Amniotic stem cell (primary cell): Measurements from ENCODE around the gene MGAT5B.

Experiments used
- DNase-seq: peaks from one replicate; lab custom pipeline; 2025; lab: John Stamatoyannopoulos, UW

MGAT5B gene

DNA sequence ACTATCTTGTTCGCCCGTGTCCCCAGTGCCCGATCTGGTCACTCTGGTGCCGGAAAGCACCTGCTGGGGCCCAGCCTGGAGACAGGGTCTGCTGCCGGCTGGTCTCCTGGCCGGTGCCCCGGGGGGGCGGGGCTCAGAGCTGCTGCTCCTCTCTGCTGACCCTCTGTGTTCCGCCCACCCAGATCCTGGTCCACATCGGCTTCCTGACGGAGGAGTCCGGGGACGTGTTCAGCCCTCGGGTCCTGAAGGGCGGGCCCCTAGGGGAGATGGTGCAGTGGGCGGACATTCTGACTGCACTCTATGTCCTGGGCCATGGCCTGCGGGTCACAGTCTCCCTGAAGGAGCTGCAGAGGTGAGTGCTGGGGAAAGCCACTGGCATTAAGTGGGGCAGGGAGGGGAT, 37.6 kb downstream of the MGAT5B start:
- DNase-seq, result no peak

DNA sequence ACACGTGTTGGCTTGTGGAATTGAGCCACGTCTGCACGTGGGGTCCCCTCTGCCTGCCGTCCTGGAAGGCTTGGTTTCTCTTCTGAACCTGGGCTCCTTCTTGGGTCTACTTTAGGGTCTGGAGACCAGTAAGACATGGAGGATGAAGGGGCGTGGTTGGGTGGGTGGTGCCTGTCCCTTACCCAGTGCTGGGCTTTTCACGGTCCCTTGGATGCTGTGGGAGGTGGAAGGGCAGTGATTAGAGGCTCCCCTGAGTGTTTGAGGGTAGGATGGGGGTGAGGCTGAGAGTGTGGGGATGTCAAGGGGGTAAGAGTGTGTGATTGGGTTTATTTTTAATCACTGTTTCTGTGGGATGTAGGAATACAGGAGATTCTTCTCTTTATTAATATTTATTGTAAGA, 38.3 kb downstream of the MGAT5B start:
- DNase-seq, result no peak

GRCh38 chr17:76907352-76907751, 39.1 kb downstream of the MGAT5B start:
- DNase-seq, result no peak

DNA sequence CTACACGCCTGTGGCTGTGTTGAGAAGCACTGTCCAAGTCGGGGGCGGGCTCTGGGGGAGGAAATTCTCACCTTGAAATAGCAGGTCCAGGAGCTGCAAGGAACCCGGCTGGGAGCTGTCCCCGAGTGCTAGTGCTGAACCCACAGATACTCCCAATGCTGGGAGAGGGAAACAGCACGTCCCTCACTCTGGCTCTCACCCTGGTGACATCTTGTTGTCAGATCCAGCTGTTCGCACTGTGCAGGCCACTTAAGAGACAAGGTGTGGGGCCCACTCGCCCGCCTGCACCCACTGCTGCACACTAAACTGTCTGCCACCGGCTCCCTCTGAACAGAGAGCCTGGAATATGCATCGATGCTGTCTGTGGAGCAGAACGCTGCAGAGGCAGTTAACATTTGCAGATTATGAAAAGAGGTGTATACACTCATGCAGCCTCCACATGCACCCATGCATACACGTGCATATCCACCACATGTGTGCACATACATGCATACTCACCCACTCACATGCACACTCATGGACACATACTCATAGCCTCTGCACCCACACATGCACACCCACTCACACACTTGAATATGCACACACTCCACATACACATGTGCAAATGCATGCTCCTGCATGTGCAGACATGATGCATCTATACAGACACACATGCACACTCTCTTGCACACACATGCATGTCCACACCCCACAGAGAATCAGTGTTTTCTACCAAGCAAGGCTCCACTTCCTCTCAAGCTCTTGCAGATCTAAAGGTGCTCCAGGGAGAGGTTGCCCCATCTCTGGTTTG, 42.0 kb downstream of the MGAT5B start:
- no peak for DNase-seq

GRCh38 chr17:76911299-76912017, 43.3 kb downstream of the MGAT5B start:
- no peak for DNase-seq

- DNase-seq, result no peak
These were observed 44.4 kb downstream of the MGAT5B start for GRCh38 chr17:76912421-76913164.

GRCh38 chr17:76914937-76915336, 46.7 kb downstream of the MGAT5B start:
- no peak for DNase-seq

- no peak for DNase-seq
These were observed 47.8 kb downstream of the MGAT5B start for GRCh38 chr17:76915840-76916510.

GRCh38 chr17:76917829-76918228, 49.6 kb downstream of the MGAT5B start:
- DNase-seq, result no peak

- DNase-seq, result no peak
These were observed 50.6 kb downstream of the MGAT5B start for GRCh38 chr17:76918811-76919210.

DNA sequence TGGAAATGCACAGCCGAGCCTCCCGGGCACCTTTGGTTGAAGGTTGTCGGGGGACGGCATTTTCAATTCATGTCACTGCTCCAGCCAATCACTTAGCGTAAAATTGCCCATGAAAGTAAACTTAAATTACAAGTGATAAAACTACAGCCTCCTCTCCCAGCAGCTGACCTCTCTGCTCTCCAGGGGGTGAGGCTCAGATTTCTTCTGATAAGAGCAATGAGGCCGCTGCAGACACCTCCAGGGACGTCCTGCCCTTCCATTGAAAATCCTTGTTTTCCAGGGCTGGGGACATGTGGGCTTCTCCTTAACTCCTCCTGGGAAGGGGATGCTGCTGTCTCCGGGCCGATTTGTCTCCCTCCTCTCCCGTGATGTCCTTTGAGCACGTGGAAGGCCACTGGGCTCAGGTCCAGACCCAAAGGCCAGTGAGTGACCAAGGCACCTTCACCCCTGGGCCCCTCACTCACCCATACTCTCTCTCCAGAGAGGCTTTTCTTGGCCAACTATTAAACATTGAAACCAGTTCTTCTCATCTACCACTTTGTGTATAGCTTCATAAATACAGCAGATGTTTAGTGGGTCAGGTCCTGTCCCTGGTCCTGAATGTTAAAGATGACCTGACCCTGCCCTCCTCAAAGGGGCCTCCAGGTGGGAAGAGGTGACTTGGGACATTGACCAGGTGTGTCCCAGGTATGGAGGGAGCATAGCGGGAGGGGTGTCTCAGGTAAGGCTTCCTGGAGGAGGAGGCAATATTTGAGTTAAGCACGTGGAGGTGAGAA, 52.3 kb downstream of the MGAT5B start:
- no peak for DNase-seq

- no peak for DNase-seq
These were observed 53.3 kb downstream of the MGAT5B start for GRCh38 chr17:76921340-76922036.

DNA sequence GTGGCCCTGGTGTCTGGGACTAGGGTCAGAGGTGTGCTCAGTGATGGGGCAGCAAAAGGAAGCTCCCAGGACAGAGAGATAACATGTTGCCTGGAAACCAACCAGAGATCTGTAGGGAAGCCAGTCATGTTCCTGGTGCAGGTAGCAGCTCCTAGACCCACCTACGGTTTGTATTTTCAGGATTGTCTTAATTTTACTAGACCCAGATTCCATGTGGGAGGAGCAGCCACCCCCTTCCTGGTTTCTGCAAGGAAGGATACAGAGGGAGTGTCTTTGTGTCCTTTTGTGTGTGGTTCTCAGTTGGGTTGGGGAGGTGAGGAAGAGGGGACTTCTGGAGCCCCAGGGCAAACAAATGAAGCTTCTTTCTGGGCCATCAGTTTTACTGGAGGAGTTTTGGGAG, 53.9 kb downstream of the MGAT5B start:
- DNase-seq, result no peak

DNA sequence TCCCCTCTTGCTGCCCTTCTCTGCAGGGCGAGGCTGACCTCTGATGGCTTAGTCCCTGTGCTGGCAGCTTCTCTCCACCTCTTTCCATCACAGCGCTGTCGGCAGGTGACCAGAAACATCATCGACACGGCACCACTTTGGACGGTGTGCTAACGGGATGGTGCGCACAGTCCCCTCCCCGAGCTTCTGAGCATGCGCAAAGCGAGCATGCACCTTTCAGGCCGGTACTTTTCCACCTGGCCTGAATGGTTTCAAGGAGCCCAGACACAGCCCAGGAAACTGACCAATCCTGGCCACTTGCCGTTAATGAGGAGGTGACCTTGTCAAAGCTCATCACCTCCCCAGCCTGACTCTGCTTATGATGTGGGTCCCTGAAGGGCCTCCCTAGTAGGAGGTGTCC, 54.8 kb downstream of the MGAT5B start:
- no peak for DNase-seq

DNA sequence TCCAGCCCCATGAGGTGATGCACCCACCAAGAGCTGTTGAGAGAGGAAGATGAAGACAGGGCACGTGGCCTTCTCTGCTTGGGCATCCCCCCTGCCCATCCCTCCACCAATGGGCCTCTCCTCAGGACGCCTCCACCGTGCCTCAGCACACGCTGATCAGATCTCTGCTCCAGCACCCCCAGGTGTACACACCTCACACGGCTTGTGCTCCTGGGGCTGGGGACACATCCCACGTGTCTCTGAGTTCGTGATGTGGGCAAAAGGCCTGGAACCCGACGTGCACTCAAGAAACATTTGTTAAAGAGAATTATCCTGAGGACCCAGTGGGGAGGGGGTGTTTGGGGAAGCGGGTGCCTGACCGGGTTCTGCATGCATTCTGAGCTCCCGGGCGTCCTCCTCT, 55.3 kb downstream of the MGAT5B start:
- DNase-seq, result no peak

DNA sequence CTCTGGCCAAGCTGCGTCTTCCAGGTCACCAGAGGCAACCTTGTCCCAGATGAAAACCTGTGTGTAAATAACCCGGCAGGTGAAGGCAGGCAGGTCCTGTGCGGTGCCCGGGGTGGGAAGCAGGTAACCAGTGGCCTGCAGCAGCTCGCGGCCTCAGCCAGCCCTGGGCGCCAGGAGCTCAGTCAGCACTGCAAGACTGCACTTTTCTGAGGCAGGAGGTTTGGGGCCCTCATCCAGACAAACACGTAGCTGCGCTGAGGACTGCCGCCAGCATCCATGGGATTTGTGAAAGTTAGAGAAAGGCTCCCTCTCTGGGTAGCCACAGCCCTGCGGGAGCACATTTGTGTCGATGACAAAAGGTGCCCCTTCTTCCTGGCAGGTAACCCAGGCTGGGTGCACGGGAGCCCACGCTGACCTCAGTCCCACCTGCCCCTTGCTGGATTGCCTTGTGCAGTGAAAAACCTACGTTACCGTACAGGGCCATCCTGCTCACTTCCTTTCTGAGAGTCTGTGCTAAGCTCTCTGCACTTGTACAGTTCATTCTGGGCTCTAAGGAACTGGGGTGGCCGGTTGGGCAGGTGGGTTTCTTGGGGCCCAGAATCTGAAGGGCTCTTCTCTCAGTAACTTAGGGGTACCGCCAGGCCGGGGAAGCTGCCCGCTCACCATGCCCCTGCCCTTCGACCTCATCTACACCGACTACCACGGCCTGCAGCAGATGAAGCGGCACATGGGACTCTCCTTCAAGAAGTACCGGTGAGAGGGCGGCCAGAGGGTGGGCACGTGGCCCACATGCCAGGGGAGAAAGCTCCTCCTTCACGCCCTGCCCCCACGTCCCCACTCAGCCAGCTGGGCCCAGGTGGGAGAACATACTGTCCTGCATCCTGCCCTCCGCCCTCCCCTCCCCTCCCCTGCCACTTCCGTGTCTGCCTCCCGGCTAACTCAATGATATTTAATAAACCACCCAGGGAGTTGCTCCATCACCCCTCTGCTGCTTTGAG, 56.4 kb downstream of the MGAT5B start:
- no peak for DNase-seq

GRCh38 chr17:76925441-76925891, 57.3 kb downstream of the MGAT5B start:
- no peak for DNase-seq

GRCh38 chr17:76926237-76926866, 58.1 kb downstream of the MGAT5B start:
- DNase-seq, result no peak

DNA sequence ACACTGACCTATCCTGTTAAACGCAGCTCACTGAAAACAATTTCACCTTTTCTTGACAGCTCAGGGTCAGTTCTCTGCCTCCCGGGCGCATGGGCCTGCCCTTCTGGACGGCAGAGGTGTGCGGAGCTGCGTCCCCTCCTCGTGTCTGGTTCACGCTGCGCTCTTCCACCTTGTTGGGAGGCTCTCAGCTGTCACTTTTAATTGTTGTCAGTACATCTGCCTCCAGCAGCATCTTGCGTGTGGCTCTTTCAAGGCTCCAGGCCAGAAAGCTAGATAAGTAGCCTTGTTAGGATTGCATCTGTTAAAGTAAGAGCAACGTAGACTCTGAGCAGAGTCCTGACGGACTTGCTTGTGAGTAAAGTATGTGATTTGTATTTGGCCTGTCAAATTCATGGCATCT, 59.4 kb downstream of the MGAT5B start:
- no peak for DNase-seq
